Kidney epithelial cell (primary cell): Measurements from ENCODE around the gene CFH. TPM values are rescaled to one million over a fixed set of nuclear protein-coding genes. Genes with fewer than 3 reads are reported as not detected.

Experiments
- DNase-seq: peaks from one replicate; pipeline ENCODE4 v3.0.0-alpha.2; 2010; ENCODE audit warnings: low read depth
- H3K27me3 ChIP-seq: 2 replicates; pipeline ENCODE4 v1.6.0; 2011; ENCODE audit warnings: low read length; ENCODE audit not compliant: control insufficient read depth, insufficient read depth
- H3K36me3 ChIP-seq: 2 replicates; pipeline ENCODE4 v1.5.1; 2011; ENCODE audit warnings: low read length; ENCODE audit not compliant: control insufficient read depth, insufficient read depth
- H3K4me3 ChIP-seq: 2 replicates; pipeline ENCODE4 v1.5.1; 2011; ENCODE audit warnings: low read depth, mild to moderate bottlenecking, control low read depth, low read length
- CTCF ChIP-seq: IDR thresholded peaks from 2 replicates; pipeline ENCODE4 v1.5.1; 2011; ENCODE audit warnings: mild to moderate bottlenecking, moderate library complexity, low read length, control low read depth, inconsistent platforms; ENCODE audit not compliant: insufficient read depth, poor library complexity, severe bottlenecking
- total RNA-seq: library from RNA; depleted of rRNA; stranded (reverse); fragments of >200 nt; gene quantifications from 2 replicates; pipeline ENCODE4 v1.2.3, GENCODE V29; 2015

The CFH gene
- total RNA-seq, 1 donor from 2014 or later, result 0.58 TPM

- Histone ChIP-seq H3K4me3 (no peak overlapping the region), H3K27me3 (no peaks in the 10 kb centered on the region), H3K36me3 (no peaks in the 10 kb centered on the region)
- no peak for DNase-seq
- no peak for TF ChIP-seq CTCF
Measured at GRCh38 chr1:196669051-196669450, 17.2 kb downstream of the CFH start.

GRCh38 chr1:196669693-196670092 lies 17.9 kb downstream of the CFH start:
- no peak overlapping the region for H3K4me3 ChIP-seq
- DNase-seq, result no peak
- no peaks in the 10 kb centered on the region for H3K36me3 ChIP-seq
- H3K27me3 ChIP-seq, result no peaks in the 10 kb centered on the region
- no peak for TF ChIP-seq CTCF

- DNase-seq, result no peak
- H3K36me3 ChIP-seq, result no peaks in the 10 kb centered on the region
- no peak for TF ChIP-seq CTCF
- no peak overlapping the region for H3K4me3 ChIP-seq
- no peaks in the 10 kb centered on the region for H3K27me3 ChIP-seq
Measured at GRCh38 chr1:196674908-196675307, 23.1 kb downstream of the CFH start.

- no peak for TF ChIP-seq CTCF
- no peak for DNase-seq
- no peaks in the 10 kb centered on the region for H3K36me3 ChIP-seq
- no peak overlapping the region for H3K4me3 ChIP-seq
- no peaks in the 10 kb centered on the region for H3K27me3 ChIP-seq
Measured at GRCh38 chr1:196677781-196678509, 26.1 kb downstream of the CFH start.

- Histone ChIP-seq H3K4me3 (no peak overlapping the region), H3K27me3 (no peaks in the 10 kb centered on the region), H3K36me3 (no peaks in the 10 kb centered on the region)
- peak; percentile 26 for DNase-seq
- TF ChIP-seq CTCF, result no peak
Measured at GRCh38 chr1:196678510-196678884, 26.7 kb downstream of the CFH start.

GRCh38 chr1:196680107-196680506 lies 28.3 kb downstream of the CFH start:
- TF ChIP-seq CTCF, result no peak
- H3K36me3 ChIP-seq, result no peaks in the 10 kb centered on the region
- no peaks in the 10 kb centered on the region for H3K27me3 ChIP-seq
- DNase-seq, result no peak
- no peak overlapping the region for H3K4me3 ChIP-seq
